Peyer's patch (tissue), 4 donors: ENCODE measurements around the gene PTGIR.

Experiments
- CTCF ChIP-seq, 6 experiments: fragments of 450-650 bp in 4 of 6; fragments of 200-600 bp in 2 of 6; sonication (generic) in 1 of 6; IDR thresholded peaks; one replicate each; pipeline ENCODE4 v1.5.1; 2017 to 2019; ENCODE audit warnings: antibody characterized with exemption in 6 of 6, mild to moderate bottlenecking in 3 of 6, moderate library complexity in 1 of 6
- POLR2A ChIP-seq, 2 donors: fragments of 450-650 bp; IDR thresholded peaks; one replicate each; pipeline ENCODE4 v1.5.1; 2017; ENCODE audit warnings: antibody characterized with exemption in 2 of 2, mild to moderate bottlenecking in 2 of 2, moderate library complexity in 2 of 2

GRCh38 chr19:46601318-46602224 is 23.3 kb downstream of the PTGIR start, which contains the start of gene CALM3:
- TF ChIP-seq CTCF (IDR thresholded peaks at IDR 0.05) (no peak), POLR2A (IDR thresholded peaks at IDR 0.05) (peak; percentile 91 to 96)
